ENCODE measurements around the gene LMF2.
"Not testable (repeated sequence)": the region's sequence is repeated elsewhere in the genome, so short reads cannot be mapped to it uniquely, and the experiment has no call there.

The LMF2 gene, protein sequence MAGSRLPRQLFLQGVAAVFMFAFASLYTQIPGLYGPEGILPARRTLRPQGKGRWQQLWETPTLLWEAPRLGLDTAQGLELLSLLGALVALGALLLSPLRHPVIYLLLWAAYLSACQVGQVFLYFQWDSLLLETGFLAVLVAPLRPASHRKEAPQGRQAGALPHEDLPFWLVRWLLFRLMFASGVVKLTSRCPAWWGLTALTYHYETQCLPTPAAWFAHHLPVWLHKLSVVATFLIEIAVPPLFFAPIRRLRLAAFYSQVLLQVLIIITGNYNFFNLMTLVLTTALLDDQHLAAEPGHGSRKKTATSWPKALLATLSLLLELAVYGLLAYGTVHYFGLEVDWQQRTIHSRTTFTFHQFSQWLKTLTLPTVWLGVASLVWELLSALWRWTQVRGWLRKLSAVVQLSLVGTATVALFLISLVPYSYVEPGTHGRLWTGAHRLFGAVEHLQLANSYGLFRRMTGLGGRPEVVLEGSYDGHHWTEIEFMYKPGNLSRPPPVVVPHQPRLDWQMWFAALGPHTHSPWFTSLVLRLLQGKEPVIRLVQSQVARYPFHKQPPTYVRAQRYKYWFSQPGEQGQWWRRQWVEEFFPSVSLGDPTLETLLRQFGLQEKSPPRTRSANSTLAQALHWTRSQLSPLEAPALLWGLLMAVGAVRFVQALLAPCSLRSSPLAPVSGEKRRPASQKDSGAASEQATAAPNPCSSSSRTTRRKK

DNA sequence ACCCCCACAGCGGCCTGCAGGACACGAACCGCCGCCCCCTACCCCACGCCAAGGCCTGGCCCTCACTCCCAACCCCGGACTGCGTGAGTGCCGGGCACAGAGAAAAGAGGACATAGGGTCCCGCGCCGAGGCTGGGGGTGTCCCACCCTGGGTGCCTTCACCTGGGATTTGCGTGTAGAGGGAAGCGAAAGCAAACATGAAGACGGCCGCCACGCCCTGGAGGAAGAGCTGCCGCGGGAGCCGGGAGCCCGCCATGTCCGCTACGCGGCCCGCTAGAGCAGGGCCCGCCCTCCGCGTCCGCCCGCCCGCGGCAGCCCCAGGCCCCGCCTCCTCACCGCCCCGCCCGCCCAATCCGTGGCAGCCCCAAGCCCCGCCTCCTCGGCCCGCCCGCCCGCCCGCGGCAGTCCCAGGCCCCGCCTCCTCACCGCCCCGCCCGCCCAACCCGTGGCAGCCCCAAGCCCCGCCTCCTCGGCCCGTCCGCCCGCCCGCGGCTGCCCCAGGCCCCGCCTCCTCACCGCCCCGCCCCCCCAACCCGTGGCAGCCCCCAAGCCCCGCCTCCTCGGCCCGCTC, at the start of gene LMF2:
Gene LMF2, minus strand, starts transcription at position 282 of the 570 bp plus-strand sequence. Its CDS starts 27 bp downstream, at position 255.
- DNase-seq, result no peak

DNA sequence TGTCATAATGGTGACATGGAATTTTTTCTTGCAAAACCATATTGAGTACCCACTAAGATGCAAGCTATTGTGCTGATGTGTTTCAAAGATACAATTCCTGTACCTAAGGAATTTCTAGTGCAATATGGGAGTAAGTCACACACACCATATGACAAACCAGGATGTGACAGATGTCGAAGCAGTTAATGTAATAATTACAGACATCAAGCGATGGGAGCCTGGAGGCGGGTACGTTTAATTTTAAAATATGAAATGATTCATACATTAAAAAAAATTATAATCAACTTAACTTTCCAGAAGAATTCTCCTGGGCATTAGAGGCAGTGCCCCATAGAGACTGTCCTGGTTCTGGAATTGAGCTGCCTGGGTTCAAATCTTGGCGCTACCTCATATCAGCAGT, 49.2 kb upstream of the LMF2 start:
- peak; percentile 45 for DNase-seq

DNA sequence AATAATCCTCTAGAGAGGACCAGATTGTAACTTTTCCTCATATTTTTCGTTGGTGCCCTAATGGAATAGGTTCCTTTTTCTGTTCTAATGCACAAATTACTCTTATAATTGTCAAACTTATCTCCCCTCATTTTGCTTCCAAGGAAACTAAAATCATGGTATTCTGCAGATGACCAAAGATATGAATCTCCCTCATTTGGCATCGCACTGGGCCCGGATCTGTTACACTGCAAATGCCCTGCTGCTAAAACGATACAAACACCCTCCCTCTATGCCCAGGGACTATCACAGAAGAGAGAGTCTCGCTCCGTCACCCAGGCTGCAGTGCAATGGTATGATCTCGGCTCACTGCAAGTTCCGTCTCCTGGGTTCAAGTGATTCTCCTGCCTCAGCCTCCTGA, 45.8 kb upstream of the LMF2 start:
- no peak for DNase-seq

DNA sequence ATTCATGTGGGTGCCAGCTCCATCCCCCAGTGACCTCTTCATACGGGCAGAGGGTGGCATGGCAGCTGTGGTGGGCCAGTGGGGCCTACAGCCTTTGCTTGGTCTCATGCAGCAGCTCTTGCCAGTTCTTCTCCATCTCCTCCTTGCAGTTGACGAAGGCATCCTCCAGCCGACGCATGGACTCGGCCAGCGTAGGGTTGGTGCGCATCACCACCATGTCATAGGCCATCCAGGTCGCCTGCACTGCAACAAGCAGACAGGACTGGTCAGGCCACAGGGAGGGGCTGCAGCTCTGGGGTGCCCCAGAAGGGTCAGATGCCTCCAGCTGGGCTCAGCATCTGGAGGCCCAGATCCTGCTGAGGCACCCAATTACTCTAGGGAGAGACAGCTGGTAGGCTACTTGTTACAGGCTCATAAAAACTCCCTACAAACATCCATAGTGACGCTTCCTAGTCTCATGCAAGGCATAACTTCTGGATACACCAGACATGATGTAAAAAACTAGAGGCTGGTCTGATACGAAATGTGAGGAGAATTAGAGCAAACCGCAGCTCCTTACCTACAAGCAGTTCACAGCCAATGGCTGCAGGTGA, 43.8 kb upstream of the LMF2 start:
- DNase-seq, result no peak

DNA sequence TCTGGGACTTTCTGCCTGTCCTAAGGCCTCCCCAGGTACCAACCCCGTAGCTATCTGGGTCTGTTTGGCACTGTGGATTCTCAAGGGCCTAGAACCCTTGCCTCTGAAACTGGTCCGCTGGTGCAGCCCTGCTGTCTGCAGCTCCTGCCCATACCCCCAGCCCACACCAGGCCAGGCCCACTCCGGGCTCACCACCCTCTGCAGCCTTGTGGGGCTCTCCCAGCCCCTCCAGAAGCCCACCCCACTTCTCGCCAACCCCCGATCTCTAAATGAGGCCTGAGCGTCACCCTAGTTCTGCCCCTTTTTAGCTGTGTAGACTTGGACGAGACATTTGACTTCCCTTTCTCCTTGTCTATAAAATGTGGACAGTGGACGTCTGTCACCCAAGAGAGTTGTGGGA, 42.9 kb upstream of the LMF2 start:
- no peak for DNase-seq

DNA sequence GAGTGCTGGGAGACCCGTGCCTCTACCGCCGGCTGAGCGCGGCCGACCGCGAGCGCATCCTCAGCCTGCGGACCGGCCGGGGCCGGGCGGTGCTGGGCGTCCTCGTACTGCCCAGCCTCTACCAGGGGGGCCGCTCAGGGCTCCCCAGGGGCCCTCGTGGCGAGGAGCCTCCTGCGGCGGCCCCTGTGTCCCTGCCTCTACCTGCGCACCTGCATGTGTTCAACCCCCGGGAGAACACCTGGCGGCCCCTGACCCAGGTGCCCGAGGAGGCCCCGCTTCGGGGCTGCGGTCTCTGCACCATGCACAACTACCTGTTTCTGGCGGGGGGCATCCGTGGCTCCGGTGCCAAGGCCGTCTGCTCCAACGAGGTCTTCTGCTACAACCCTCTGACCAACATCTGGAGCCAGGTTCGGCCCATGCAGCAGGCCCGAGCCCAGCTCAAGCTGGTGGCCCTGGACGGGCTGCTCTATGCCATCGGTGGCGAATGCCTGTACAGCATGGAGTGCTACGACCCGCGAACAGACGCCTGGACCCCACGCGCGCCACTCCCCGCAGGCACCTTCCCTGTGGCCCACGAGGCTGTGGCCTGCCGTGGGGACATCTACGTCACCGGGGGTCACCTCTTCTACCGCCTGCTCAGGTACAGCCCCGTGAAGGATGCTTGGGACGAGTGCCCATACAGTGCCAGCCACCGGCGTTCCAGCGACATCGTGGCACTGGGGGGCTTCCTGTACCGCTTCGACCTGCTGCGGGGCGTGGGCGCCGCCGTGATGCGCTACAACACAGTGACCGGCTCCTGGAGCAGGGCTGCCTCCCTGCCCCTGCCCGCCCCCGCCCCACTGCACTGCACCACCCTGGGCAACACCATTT, 41.7 kb upstream of the LMF2 start:
- DNase-seq, result no peak

DNA sequence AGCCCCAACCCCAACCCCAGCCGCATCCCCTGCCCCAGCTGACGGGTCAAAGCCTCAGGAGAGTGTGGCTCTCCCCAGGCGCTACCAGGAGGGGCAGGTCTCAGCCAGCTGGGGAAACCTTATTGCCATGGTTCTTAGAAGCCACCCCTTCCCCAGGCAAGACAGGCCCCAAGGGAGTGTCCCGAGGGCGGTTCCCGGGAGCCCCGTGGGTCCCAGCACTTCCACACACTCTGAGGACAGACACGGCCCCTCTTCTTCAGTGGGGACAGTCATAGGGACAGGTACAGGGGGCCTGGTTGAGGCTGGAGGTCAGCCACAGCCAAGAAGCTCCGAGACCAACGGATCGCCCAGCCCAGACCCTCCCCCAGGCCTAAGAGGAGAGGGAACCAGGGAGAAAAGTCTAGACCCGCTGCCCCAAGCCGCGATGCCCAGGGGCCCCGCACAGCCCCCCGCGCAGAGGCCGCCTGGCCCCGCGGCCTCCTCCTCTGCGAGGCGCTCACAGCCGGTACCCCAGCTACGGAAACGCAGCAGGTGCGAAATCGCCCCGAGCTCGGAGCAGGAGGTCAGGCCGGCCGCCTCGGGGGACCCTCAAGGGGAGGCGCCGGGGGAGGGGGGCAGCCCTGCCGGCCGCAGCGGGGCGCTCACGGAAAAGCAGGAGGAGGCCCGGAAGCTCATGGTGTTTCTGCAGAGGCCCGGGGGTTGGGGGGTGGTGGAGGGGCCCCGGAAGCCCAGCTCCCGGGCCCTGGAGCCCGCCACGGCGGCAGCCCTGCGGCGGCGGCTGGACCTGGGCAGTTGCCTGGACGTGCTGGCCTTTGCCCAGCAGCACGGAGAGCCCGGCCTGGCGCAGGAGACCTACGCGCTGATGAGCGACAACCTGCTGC, 40.8 kb upstream of the LMF2 start:
- DNase-seq, result no peak

DNA sequence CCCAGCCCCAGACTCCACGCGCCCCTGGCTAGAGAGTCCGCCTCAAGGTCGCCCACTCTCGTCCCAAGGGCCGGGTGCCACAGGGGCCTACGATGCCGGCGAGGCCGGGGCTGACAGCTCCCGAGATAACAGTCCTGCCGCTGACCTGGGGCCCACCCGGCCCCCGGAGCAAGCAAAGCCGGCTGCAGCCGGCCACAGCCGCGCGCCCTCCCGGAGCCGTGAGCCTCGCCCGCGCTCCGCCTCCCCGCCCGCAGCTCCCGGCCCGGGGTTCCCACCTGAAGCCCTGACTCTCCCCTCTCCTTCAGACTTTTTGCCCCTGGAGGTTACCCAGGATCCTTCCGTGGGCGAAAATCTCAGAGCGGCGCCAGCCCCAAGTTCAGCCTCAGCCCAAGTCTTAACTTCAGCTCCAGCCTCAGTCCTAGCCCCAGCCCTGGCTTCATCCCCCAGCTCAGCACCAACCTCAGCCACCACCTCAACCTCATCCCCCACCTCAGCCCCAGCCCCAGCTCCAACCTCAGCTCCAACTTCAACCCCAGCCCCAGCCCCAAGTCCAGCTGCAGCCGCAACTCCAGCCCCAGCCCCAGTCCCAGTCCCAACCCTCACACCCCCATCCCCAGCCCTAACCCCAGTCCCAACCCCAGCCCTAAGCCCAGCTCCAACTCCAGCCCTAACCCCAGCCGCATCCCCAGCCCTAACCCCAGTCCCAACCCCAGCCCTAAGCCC, 39.9 kb upstream of the LMF2 start:
- DNase-seq, result no peak

DNA sequence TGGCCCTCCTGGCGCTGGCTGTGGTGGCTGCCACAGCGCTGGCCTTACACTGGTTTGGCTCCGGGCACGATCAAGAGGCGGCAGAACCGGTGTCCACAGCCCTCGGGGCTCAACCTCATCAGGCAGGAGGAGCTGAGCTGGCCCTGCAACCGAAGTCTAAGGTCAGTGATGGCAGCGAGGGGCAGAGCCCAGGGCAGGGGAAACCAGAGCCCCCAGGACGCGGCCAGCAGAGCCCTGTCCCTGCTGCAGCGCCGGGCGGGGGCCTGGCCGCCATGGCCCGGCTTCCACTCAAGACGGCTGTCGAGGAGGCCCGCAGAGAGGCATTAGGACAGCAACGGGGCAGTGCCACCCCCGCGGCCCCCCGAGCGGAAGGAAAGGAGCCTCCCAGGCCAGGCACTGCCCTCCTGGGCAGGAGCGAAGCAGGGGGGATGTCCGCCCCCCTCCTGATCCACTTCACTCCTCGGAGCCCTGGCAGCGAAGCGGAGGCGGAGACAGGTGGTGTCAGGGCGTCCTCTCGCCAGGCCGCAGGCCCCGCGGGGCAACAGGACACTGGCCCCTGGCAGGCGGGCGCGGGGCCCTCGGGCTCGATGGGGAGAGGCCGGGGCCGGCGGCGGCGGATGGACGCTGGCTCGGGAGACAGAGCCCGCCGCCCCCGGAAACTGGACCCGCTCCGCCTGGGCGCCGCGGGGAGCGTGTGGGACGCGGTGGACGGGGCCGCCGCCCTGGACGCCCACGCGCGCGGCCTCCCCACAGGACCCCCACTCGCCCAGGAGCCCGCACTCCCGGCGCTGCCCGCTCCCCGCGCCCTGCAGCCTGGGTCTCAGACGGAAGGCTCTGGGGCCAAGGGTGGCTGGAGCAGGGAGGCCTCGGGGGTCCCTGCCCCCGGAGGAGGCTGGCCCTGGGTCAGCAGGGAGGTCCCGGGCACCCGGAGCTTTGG, 39.1 kb upstream of the LMF2 start:
- no peak for DNase-seq

DNA sequence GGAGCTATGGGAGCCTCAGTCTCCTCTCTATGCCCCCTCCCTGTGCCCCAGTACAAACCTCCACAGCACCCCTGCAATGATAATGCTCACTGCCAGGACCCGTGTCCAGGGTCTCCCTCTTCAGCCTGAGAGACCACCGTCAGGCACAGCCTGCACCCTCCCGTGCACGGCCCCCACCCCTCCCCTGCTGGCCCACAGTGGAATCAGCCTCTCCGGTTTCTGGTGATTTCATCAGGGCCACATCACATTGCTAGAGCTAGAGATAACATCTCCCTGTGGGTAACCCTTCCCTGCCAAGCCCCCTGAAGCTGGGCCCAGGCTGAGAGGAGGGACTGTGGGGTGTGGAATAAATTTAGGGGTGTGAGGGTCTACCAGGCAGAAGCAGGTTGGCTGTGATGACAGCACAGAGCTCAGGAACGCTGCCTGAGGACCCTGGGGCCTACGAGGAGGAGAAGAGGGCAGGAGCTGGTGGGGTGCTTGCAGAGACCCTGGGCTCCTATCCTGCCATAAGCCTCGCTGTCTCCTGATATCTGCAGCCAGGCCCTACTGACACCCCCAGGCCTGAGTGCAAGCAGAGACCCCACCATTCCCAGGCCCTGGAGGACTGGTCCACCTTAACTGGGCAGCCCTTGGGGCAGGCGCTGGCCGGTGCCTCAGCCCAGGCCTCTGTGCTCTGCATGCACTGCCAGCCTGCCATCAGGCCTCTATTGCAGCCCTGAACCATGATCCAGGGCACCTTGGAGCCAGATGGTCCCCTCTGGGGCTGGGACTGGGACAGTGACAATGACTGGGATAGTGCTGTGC, 38.2 kb upstream of the LMF2 start, which contains the start of gene KLHDC7B:
Gene KLHDC7B, plus strand, starts transcription at position 378 of the 804 bp plus-strand sequence. Its CDS starts 345 bp downstream, at position 723.
- DNase-seq, result no peak

DNA sequence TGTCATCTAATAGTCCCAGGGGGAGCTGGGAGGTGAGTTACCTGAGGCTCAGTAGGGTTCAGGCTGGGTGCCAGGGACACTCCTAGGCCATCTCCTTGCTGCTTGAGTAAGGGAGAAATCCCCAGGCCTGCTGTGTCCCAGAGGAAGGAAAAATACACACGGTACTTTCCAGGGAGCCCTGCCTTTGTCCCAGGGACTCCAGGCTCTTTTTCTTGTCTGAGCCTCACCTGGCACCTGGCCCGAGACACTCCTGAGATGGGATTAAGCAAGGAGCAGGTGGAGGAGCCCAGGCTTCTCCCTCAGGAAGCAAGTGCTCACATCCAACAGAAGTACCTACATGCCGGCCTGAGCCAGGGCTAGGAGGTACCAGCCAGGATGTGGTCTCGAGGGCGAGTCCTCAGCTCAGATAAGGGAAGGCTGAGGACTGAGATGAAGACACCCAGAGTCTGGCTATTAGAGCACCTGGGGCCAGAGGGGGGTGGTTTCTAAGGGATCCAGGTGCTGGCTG, 37.3 kb upstream of the LMF2 start:
- peak; percentile 78 for DNase-seq

DNA sequence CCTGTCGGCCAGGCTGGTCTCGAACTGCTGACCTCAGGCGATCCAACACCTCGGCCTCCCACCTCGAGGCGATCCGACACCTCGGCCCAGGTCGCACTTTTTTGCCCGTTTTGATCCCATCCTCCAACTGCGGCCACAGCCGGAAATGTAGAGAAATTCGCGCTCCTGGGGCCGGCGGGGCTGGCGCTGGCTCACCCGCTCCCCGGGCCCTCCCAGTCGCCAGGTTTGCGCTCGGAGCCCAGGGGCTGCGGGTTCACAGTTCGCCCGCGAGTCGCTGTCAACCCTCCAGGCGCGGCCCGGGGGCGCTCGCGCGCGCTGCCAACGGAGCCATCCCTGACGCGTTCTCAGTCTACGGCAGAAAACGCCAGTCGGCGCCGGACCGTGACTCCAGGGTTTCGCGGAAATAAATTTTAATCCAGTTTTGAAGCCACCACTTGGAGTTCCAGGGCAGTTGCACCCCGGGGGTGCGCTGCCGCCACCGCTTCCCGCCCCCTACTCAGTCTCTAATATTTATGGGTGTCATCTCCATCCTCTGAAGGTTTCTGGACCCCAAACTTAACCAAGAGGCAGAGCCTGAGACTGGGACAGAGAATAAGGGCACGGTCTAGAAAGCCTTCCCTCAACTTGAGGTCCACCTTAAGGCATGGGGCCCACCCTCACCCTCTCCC, 36.7 kb upstream of the LMF2 start:
- peak; percentile 62 for DNase-seq

DNA sequence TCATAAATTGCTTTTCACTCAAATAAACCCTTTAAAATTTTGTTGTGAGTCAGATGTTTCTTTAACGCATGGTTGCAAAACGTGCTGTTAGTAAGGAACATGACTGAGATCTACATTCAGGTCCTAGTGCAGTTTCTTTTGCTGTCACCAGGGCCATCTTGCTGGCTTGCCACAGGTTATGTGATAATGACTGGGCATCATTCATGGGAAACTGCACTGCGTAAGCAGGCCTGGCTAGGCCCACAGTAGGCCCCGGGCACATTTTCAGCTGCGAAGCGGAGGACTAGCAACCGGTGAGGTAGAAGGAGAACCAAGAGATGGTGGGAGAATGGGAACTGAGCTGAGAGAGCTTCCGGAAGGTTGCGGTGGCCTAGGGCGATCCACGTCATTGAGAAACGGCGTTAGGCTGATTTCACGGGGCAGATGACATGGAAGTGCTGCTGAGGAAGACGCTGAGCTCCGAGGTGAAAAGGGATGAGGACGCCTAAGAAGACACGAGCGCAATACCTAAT, 35.0 kb upstream of the LMF2 start:
- peak; percentile 25 for DNase-seq

DNA sequence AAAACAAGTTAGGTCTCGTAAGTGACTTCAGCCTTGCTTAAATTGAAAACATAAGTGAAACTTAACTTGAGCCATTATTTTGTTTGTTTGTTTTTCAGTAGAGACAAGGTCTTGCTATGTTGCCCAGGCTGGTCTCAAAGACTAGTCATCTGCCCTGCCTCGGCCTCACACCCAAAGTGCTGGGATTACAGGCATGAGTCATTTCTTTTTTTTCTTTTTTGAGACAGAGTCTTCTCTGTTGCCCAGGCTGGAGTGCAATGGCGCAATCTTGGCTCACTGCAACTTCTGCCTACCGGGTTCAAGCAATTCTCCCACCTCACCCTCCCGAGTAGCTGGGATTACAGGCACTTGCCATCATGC, 34.1 kb upstream of the LMF2 start:
- DNase-seq, result not testable (repeated sequence)

DNA sequence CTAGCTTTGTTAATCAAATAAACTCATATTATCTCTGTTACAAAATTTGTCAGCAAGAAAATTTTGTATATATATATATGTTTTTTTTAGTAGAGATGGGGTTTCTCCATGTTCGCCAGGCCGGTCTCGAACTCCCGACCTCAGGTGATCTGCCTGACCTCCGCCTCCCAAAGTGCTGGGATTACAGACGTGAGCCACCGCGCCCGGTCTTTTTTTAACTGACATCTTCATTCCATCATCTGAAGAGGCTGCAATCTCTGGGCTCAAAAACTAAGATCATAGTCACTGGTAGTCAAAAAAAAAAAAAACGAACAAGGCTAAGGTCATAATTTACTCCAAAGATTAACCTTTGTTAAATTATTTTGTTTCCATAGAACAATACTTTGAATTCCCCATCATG, 32.9 kb upstream of the LMF2 start:
- DNase-seq, result no peak

DNA sequence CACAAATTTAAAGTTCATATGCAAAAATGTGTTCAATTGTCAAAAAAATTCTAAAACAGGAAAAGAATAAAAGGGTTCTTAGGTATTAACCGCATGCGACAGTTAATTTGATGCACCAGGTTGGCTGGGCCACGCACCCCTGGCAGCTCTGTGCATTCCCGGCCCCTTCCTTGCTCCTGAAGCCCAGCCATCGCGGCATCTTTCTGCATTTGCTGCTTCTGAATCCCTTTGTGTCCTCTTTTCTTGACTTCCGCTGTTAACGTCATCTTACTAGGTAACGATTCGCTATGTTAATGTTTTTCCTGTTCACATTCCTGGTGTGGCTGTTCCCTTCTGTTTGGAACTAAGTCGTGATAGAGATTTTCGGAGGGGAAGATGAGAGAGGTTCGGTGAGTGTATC, 30.3 kb upstream of the LMF2 start:
- DNase-seq, result no peak

DNA sequence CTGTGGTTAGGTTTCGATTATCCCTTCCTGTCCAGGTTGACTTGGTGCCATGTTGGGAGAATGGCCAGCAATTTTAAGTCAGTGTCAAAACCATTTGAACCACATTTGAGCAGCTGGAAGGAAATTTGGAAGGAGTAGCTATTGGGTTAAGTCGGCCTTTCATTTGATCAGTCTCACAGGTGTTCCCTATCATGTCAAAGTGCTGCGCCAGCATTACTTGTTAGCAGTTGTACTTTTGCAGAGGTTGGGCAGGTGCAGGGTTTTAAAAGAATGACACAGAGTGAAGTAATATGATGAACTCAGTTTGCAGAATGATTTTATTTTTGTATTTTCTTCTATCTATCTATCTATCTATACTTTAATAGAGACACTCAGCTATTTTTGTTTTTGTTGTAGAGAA, 28.7 kb upstream of the LMF2 start:
- no peak for DNase-seq

DNA sequence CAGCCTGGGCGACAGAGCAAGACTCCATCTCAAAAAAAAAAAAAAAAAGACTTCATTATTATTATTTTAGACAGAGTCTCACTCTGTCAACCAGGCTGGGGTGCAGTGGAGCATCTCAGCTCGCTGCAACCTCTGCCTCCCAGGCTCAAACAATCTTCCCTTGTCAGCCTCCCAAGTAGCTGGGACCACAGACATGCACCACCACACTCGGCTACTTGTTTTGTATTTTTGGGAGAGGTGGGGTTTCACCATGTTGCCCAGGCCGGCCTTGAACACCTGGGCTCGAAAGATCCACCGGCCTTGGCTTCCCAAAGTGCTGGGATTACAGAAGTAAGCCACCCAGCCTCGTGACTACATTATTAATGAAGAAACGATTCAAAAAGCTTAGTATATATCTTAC, 27.6 kb upstream of the LMF2 start:
- no peak for DNase-seq
